ENCODE measurements around the gene SMYD2. TPM values are rescaled to one million over a fixed set of nuclear protein-coding genes. Genes with fewer than 3 reads are reported as not detected.

The SMYD2 gene
- total RNA-seq, 1 donor from 2014 or later = 46.8 TPM

DNA sequence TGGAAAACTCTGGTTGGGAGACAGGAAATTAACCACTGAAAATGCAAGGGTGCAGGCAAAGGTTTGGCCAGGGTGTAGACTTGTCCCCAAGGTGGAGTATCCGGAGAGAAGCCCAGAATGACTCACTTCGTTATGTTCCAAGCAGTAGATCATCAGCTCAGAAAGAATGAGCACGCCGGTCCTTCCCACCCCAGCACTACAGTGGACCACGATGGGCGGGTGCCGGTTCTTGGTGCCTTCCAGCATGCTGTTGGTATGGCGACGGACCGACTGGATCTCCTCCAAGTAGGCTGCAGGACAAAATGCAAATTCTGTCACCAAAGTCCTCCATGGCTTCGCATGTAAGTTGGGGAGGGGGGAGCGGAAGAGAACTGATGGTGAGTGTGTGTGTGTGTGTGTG lies 83.4 kb downstream of the SMYD2 start:
- no peak overlapping the region for H3K4me3 Mint-ChIP-seq (ENCODE audit: low read depth)
- H3K27ac Mint-ChIP-seq = no peak overlapping the region
- peaks cover 36% of the 10 kb centered on the region for H3K36me3 Mint-ChIP-seq (ENCODE audit: insufficient read depth)
- TF ChIP-seq, protein P1, sequence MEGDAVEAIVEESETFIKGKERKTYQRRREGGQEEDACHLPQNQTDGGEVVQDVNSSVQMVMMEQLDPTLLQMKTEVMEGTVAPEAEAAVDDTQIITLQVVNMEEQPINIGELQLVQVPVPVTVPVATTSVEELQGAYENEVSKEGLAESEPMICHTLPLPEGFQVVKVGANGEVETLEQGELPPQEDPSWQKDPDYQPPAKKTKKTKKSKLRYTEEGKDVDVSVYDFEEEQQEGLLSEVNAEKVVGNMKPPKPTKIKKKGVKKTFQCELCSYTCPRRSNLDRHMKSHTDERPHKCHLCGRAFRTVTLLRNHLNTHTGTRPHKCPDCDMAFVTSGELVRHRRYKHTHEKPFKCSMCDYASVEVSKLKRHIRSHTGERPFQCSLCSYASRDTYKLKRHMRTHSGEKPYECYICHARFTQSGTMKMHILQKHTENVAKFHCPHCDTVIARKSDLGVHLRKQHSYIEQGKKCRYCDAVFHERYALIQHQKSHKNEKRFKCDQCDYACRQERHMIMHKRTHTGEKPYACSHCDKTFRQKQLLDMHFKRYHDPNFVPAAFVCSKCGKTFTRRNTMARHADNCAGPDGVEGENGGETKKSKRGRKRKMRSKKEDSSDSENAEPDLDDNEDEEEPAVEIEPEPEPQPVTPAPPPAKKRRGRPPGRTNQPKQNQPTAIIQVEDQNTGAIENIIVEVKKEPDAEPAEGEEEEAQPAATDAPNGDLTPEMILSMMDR (IDR thresholded peaks at IDR 0.05; ENCODE audit: unreplicated experiment) = no peak
- H3K4me1 Mint-ChIP-seq (ENCODE audit: low read depth) = peaks cover 5% of the 10 kb centered on the region
- no peaks in the 10 kb centered on the region for H3K9me3 Mint-ChIP-seq (ENCODE audit: low read depth)
- no peaks in the 10 kb centered on the region for H3K27me3 Mint-ChIP-seq
- DNase-seq (ENCODE audit: low spot score, unreplicated experiment) = no peak

DNA sequence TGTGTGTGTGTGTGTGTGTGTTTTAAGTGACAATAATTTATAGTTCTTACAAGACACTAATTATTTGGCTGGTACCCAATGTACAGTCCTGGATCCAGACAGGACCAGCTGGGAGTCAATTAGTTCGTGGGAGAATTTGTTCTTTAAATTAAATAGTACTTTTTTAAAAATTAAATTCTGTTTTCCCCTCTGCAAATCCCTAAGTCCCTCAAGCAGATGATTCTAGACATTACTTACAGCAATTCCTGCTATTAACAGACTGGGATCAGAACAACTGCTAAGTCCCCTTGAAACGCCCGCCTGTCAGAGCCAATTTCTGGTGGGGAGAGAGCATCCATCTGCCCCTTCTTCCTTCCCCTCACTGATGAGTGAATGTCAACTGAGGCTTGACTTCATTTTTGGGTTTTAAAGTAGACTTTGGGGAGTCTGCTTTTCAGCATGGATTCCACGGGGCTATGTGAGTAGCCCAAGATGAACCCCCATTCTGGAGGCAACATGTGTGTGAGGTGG lies 83.9 kb downstream of the SMYD2 start:
- H3K36me3 Mint-ChIP-seq (ENCODE audit: insufficient read depth) = peaks cover 40% of the 10 kb centered on the region
- peaks cover 5% of the 10 kb centered on the region for H3K4me1 Mint-ChIP-seq (ENCODE audit: low read depth)
- DNase-seq (ENCODE audit: low spot score, unreplicated experiment) = no peak
- H3K4me3 Mint-ChIP-seq (ENCODE audit: low read depth) = no peak overlapping the region
- TF ChIP-seq, protein P1 (IDR thresholded peaks at IDR 0.05; ENCODE audit: unreplicated experiment) = no peak
- no peaks in the 10 kb centered on the region for H3K9me3 Mint-ChIP-seq (ENCODE audit: low read depth)
- no peak overlapping the region for H3K27ac Mint-ChIP-seq
- H3K27me3 Mint-ChIP-seq = no peaks in the 10 kb centered on the region

DNA sequence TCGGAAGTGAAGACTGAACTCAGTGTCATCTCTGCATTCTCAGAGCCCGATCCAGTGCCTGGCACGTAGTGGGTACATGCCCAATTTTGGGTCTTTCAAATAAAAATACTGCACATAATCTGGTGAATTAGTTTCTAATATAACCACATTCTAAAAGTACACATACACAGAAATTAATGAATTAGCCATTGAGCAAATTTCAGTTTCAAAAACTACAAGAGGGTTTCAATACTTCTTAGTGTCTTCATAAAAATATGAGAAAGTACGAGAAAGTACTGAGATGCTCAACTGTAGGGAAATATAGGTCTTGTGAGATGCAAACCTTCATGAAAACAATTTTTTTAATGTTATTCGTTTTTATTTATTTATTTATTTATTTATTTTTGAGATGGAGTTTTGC lies 86.9 kb downstream of the SMYD2 start:
- no peaks in the 10 kb centered on the region for H3K9me3 Mint-ChIP-seq (ENCODE audit: low read depth)
- no peak for DNase-seq (ENCODE audit: low spot score, unreplicated experiment)
- H3K36me3 Mint-ChIP-seq (ENCODE audit: insufficient read depth) = peaks cover 42% of the 10 kb centered on the region
- H3K27ac Mint-ChIP-seq = no peak overlapping the region
- TF ChIP-seq, protein P1 (IDR thresholded peaks at IDR 0.05; ENCODE audit: unreplicated experiment) = no peak
- H3K4me3 Mint-ChIP-seq (ENCODE audit: low read depth) = no peak overlapping the region
- H3K4me1 Mint-ChIP-seq (ENCODE audit: low read depth) = peaks cover 9% of the 10 kb centered on the region
- H3K27me3 Mint-ChIP-seq = no peaks in the 10 kb centered on the region

DNA sequence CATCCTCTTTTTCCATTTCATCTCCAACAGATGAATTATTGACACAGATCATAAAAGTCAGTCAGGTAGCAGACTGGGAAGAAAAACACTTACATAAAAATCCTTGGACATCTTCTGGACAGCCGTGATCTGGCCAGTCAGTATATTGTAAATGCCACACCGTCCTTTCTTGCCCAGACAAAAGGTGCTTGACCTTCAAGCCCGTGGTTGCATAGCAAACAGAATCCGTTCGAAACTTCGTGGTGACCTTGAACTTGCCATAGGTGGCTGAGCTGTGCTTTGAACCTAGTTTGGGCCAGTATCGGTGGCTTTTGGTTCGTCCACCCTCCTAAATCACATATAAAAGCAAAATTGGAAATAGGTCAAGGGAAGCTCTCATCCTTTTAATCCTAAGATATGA lies 88.4 kb downstream of the SMYD2 start:
- Mint-ChIP-seq H3K36me3 (ENCODE audit: insufficient read depth) (peaks cover 33% of the 10 kb centered on the region), H3K4me1 (ENCODE audit: low read depth) (peaks cover 15% of the 10 kb centered on the region), H3K9me3 (ENCODE audit: low read depth) (no peaks in the 10 kb centered on the region), H3K4me3 (ENCODE audit: low read depth) (no peak overlapping the region), H3K27me3 (no peaks in the 10 kb centered on the region), H3K27ac (no peak overlapping the region)
- TF ChIP-seq, protein P1 (IDR thresholded peaks at IDR 0.05; ENCODE audit: unreplicated experiment) = no peak
- no peak for DNase-seq (ENCODE audit: low spot score, unreplicated experiment)

DNA sequence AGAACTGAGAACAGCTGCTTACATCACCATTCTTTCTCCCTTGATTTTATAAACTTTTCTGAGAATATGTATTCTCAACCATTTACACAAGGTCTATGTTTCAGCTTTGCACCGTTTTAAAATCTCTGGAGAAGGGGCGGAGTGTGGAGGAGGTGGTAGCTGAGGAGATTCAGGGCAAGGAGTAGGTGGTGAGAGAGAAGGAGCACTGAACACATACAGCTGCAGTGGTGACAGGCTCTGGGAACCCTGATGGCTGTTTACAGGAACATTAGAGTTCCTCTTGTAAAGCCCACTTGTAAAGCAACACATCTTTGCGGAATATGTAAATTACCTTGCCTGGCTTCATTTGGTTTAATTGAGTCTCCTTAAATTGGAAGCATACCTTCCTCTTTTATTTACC lies 89.7 kb downstream of the SMYD2 start:
- no peaks in the 10 kb centered on the region for H3K9me3 Mint-ChIP-seq (ENCODE audit: low read depth)
- no peak overlapping the region for H3K27ac Mint-ChIP-seq
- DNase-seq (ENCODE audit: low spot score, unreplicated experiment) = no peak
- peaks cover 24% of the 10 kb centered on the region for H3K4me1 Mint-ChIP-seq (ENCODE audit: low read depth)
- H3K4me3 Mint-ChIP-seq (ENCODE audit: low read depth) = no peak overlapping the region
- TF ChIP-seq, protein P1 (IDR thresholded peaks at IDR 0.05; ENCODE audit: unreplicated experiment) = no peak
- H3K36me3 Mint-ChIP-seq (ENCODE audit: insufficient read depth) = peaks cover 30% of the 10 kb centered on the region
- H3K27me3 Mint-ChIP-seq = no peaks in the 10 kb centered on the region
